GM19035 (cell line): ENCODE data around the gene SHC2.
"Not testable (repeated sequence)": the region's sequence is repeated elsewhere in the genome, so short reads cannot be mapped to it uniquely, and the experiment has no call there.

Source experiments
- ATAC-seq: cut with Tn5 transposase; IDR thresholded peaks from one replicate; pipeline ENCODE4 v1.9.1; 2021; ENCODE audit not compliant: unreplicated experiment

The SHC2 gene

GRCh38 chr19:408902-409515 lies 51.8 kb downstream of the SHC2 start, which contains the start of gene C2CD4C:
C2CD4C (minus strand) TSS chr19:409147; CDS start chr19:408361, 786 bp downstream.
- ATAC-seq: no peak

- no peak for ATAC-seq
These were observed 52.4 kb downstream of the SHC2 start for GRCh38 chr19:408441-408901.

- no peak for ATAC-seq
These were observed 53.1 kb downstream of the SHC2 start for GRCh38 chr19:407511-408440.

DNA sequence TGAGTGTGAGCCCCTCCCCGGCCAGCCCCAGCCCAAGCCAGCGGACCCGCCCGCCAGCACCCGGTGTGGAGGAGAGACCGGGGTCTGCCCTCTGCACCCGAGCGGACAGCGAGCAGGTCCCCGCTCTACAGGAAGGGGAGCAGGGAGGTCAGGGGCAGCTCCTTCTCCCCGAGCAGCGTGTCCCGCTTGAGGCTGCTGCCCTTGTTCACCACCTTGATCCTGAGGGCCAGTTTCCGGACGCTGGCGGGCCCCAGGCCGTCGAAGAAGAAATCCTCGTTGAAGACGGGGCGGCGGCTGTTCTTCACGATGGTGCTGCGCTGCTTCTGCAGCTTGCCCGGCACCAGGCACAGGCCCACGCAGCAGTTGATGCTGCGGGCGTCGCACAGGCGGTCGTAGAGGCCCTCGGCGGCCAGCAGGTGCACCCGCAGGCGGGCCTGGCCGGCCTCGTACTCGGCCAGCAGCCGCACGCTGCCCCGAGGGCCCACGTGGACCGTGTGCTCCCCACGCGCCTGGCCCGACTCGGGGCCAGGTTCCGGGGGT lies 53.8 kb downstream of the SHC2 start:
- ATAC-seq: no peak

DNA sequence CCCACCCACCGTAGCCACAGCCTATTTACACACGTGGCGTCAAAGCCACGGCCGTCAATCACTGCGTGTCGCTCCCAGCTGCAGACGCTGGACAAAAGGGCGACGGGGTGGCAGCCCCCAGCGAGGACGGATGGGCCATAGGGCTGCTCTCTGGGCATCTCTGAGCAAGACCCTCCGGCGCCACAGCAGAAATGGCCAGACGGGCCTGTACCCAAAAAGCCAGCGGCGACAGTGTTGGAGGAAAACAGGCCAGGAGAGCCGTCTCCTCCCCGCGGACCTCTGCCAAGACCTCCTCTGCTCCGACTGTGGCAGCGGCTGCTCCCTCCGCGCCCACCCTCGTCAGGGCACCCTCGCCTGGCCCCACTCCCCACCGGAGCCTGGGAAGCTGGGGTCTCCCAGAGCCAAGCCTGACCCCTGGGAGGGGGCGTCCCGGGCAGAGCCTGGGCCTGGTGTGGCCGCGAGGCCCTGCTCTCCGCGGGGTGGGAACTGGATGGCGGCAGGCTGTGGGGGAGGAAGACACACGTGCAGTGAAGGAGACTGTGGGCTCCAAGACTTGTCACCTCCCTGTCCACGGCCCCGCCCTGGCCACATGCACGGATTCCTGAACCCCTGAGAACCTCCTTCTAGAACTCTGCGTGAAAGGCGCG lies 54.6 kb downstream of the SHC2 start:
- no peak for ATAC-seq

DNA sequence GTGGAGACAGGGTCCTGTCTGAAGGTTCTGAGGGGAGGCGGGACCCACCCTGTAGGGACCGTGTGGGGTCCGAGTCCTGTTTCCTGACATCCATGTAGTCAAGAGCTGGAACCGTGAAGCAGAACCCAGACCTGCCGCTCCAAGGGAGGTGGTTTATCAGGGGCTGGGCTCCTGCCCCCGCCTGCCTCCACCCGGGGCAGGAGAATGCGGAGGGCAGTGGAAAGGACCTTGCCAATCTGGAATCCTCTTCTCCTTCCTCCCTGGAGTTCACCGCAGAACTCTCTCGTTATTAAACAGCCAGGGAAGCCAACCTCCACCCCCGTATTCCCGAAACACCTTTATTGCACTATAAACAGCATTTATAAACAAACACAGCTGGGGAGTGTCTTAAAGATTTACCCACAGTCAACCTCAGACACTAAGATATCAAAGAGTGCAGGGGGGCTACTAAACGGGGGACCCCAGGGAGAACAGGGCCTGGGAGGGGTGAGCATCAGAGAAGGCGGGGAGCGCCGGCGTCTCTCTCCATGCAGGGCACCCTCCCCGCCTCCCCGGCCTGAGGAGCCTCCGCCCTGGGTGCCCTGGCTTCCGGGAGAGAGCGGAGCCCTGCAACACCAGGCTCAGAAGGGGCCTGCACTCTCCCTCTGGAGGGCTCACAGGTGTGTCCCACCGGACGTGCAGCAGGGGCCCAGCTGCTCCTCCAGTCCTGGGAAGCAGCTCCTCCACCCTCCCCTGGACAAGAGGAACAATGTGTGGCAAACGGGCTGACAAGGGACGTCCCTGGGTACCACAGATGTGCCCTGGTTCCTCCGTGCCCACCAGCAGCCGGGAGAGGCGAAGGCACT lies 55.5 kb downstream of the SHC2 start:
- no peak for ATAC-seq

- no peak for ATAC-seq
These were observed 57.4 kb downstream of the SHC2 start for GRCh38 chr19:403221-404027.

DNA sequence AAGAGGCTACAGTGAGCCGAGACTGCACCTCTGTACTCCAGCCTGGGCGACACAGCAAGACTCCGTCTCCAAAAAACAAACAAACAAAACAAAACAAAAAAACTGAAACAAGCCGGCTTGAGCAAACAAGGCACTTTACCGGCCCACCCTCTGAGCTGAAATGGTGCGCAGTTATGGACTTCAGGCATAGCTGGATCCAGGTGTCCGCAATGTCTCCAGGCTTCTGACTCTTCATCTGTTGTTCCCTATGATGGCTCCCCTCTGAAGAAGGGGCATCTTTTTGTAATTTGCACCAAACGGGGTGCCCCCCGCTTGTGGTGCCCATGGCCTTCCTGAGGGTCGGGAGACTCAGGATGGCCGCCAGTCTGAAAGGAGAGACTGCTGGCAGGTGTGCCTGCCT lies 58.0 kb downstream of the SHC2 start:
- ATAC-seq: no peak

GRCh38 chr19:401866-402511 lies 58.8 kb downstream of the SHC2 start:
- ATAC-seq: no peak

- ATAC-seq: no peak
These were observed 59.6 kb downstream of the SHC2 start for GRCh38 chr19:400976-401865.

DNA sequence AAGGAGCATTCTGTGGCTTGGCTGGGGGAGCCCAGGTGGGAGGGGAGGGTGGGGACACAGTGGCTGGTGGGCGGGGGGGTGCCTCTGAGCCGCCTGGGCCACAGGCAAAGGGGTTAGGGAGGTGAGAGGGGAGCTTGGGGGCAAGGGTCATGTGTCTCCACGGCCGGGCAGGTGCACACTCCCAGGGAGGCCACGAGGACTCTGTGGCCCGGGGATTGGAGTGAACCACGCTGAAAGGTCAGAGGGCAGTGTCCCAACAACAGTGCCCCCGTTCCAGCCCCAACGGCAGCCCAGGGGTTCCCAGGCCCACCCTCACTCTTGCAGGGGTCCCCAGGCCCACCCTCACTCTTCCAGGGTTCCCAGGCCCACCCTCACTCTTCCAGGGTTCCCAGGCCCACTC lies 61.5 kb downstream of the SHC2 start:
- ATAC-seq: no peak

- ATAC-seq: no peak
These were observed 62.1 kb downstream of the SHC2 start for GRCh38 chr19:398719-399118.

DNA sequence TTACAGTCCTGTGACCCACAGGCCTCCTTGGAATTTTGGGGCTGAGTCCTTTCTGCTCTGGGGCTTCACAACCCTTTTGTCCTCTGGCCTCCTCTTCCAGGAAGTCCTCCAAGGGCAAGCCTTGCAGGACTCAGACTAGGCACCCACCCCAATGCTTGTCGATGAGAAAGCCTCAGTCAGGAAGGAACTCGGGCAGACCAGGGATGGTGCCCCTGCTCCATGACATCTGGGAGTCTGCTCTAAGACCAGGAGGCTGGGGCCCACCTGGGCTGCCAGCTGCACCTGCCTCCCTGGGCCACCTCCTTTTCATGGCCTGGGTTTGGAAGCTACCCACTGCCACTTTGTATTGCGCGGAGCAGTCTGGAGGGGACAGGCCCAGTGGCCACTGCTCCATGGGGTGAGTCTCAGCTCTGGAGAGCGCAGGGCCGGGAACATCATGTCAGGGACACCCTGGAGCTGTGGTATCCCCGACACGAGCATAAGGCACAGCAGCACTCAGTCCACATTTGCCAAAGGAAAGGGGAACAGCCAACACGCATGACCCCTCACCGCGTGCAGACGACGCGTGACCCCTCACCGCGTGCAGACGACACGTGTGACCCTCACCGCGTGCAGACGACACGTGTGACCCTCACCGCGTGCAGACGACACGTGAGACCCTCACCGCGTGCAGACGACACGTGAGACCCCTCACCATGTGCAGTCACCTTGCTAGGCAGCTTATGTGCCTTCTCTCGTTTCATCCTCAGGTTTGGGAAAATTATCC lies 62.7 kb downstream of the SHC2 start:
- no peak for ATAC-seq

- no peak for ATAC-seq
These were observed 63.5 kb downstream of the SHC2 start for GRCh38 chr19:397321-397720.

DNA sequence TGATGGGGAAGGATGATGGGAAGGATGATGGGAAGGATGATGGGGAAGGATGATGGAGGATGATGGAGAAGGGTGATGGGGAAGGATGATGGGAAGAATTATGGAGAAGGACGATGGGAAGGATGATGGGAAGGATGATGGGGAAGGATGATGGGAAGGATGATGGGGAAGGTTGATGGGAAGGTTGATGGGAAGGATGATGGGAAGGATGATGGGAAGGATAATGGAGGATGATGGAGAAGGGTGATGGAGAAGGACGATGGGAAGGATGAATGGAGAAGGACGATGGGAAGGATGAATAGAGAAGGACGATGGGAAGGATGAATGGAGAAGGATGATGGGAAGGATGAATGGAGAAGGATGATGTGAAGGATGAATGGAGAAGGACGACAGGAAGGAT lies 65.4 kb downstream of the SHC2 start:
- ATAC-seq: no peak

GRCh38 chr19:394857-395256 lies 66.0 kb downstream of the SHC2 start:
- not testable (repeated sequence) for ATAC-seq

- ATAC-seq: not testable (repeated sequence)
These were observed 67.3 kb downstream of the SHC2 start for GRCh38 chr19:393560-393959.
